Right lung (tissue), 5 donors: ENCODE results near the gene CAPN2. TPM values are rescaled to one million over a fixed set of nuclear protein-coding genes. Genes with fewer than 3 reads are reported as not detected.

Experiments
- DNase-seq, 2 donors: peaks; one replicate each; pipeline ENCODE4 v3.0.0-alpha.2; 2013
- polyA plus RNA-seq, 5 donors: library from polyadenylated mRNA; unstranded; fragments of 120-200 nt; gene quantifications; one replicate each; pipeline versions ENCODE4 v1.2.1 to v1.2.3, GENCODE V29; 2013; ENCODE audit warnings: inconsistent platforms in 1 of 5, low replicate concordance in 1 of 5; ENCODE audit not compliant: insufficient read length in 5 of 5, insufficient read depth in 1 of 5

The CAPN2 gene
- polyA plus RNA-seq, 5 donors, result 135 to 169 (median 146) TPM

GRCh38 chr1:223714849-223715603, 2.7 kb downstream of the CAPN2 start:
- DNase-seq, result no peak

GRCh38 chr1:223715604-223716172, 3.3 kb downstream of the CAPN2 start:
- no peak for DNase-seq

DNA sequence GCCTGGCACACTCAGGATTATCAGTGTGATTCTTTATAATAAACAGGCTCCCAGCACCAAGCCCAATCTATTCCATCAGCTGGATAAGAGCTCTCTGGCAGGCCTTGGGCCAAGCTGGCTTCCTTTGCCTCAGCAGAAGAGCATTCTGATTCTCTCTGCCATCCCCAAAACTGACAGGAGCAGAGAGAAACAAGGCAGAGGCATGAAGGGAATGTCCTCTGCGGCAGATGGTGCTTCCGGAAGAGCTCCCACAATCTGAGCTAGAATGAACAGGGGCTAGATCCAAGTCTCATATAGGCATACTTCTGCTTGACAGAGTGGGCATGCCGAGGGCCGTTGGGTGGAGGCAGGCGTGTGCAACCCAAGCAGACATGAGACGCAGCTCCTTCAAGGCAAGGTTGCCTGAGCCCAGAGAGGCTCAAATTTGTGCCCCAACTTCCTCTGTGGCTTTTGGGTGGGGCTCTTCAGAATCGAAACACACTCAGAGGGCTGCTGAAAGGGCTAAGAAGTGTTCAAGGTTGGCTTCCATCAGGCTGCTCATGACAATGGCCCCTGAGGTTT, 4.0 kb downstream of the CAPN2 start:
- no peak for DNase-seq

DNA sequence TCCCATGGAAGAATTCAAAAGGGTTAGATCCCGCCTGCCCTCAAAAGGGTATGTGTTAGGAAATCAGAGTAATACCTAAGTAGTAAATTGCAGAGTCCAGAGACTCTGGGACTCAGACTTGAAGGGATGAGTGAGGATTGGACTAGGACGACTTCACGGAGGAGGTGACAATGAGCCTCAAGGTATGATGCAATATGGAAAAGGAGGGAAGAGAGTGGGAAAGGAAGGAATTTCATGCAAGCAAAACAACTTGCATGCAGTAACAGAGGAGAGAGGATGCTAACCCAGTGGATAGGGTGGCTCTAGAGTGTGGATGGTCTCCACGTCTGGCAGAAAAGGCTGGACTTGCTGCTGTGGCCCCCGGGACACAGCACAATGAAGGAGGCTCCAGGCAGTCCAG, 4.8 kb downstream of the CAPN2 start:
- DNase-seq, result no peak

- DNase-seq, result no peak
Measured at GRCh38 chr1:223717695-223718363, 5.5 kb downstream of the CAPN2 start.

- DNase-seq, result no peak
Measured at GRCh38 chr1:223718850-223719249, 6.5 kb downstream of the CAPN2 start.

DNA sequence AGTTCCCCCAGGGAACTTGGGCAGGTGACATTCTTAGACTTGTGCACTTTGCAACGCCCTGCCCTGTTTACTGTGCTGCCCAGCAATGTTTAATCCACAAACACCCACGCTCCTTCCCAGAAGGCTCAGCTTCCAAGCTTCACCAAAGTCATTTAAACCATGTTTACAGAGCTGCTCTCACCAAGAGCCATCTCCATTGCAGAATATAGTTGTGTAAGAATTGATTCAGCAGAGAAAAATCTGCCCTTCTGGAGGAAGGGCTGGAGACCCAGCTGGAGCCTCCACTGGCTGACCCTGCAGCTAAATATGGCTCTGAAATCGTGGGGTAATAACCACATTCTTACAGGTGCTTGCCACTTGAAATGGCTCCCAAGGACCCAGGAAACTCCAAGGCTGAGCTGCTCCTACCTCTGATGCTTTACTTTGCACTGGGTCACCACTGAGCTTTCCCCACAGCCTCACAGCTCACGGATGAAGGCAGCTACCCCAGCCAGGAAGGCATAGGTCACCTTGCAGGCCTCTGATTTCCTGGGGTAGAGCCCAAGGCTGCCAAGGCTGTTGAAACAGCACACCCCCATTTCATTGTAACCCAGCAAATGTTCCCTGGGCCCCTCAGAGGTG, 8.7 kb downstream of the CAPN2 start:
- DNase-seq, result no peak

DNA sequence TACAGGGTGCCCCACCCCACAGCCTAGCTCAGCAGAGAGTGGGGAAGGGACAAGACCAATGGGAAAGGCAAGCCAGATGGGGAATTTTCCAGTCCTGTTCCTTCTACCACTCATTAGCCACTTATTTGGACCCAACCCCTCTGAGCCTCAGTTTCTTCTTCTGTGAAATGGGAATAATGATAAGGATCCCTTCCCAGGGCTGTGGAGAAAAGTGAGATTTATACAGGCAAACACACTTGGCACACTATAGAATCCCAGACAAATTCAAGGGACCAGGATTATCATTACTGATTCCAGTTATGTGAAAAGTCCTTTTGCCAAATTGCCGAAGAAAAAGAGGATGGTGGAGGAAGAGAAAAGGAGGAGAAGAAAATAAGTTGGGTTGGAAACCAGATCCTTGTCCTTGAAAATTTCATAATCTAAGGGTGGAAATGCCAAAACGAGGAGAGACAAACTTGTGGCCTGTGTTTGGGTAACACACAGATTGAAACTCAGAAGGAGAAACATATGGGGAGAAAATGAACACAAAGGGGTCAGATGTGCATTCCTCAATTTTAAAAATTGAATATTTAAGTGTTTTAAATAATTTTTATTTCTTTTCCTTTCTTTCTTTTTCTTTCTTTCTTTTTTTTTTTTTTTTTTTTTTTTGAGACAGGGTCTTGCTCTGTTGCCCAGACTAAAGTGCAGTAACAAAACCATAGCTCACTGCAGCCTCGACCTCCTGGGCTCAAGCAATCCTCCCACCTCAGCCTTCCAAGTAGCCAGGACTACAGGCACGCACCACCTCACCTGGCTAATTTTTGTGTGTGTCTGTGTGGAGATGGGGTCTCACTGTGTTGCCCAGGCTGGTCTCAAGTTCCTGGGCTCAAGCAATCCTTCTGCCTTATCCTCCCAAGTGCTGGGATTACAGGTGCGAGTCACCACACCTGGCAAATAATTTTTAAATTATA, 9.6 kb downstream of the CAPN2 start:
- no peak for DNase-seq

DNA sequence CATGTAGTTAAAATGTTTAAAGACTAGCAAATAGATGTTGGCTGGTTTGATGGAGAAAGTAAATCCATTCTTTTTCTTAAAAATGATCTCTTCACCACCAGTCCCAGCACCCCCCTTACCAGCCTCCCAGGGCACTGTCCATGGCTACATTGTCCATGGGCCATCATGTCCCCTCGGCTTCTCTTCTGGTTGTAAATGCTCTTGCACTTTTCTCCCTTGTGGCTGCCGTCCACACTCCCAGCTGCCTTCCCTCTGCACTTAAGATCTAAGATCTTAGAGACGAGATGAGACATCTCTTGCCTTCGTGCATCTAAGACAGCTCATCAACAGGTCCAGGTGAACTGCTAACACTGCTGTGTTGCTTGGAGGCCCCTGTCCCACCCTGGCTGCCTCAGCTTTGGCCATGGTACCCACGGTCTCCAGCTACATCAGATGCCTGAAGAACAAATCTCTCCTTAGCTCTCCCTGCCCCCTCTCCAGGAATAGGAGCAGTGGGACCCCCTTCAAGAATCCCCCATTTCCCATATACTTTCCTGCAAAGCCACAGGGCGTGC, 11.1 kb downstream of the CAPN2 start:
- DNase-seq, result no peak

- no peak for DNase-seq
Measured at GRCh38 chr1:223724376-223724775, 12.0 kb downstream of the CAPN2 start.

GRCh38 chr1:223725578-223725977, 13.2 kb downstream of the CAPN2 start:
- no peak for DNase-seq

- DNase-seq, result no peak
Measured at GRCh38 chr1:223726380-223727001, 14.2 kb downstream of the CAPN2 start.

- DNase-seq, result no peak
Measured at GRCh38 chr1:223727541-223727940, 15.2 kb downstream of the CAPN2 start.

DNA sequence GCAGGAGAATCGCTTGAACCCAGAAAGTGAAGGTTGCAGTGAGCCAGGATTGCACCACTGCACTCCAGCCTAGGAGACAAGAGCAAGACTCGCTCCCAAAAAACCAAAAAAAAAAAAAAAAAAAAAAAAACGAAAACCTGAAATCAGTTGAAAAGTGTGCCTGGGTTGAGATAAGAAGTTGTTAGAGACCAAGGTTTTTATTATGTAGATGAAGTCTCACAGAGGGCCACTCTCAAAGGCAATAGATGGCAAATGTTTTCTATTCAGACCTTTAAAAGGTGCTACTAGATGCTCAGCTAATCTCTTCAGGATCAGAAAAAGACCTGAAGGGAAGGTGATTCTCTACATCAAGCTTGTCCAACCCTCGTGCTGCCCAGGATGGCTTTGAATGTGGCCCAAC, 17.6 kb downstream of the CAPN2 start:
- no peak for DNase-seq

DNA sequence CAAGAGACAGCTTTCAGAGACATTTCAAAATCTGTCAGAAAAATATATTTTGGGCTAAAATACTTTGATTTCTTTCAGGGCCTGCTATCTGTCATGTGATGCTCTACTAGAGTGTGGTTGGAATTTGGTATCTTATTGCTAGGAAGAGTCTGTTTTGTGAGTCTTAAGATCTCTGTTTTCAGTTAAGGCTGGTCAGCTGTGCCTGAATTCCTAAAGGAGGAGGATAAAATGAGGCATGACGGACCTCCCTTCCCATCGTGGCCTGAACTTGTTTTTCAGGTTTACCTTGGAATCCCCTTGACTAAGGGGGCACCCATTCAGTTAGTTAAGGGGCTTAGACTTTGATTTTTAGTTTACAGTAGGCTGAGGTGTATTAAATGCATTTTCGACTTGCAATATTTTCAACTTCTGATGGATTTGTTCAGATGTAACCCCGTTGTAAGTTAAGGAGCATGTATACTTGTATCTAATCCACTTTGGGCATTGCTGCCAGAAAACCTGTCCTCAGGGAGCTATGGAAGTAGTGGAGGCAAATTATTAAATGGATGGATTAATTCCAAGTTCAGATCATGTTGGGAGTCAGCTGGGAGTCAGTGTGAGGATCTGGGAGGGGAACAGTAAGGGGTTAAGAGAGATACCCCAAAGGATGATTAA, 18.3 kb downstream of the CAPN2 start:
- no peak for DNase-seq

GRCh38 chr1:223731133-223731770, 18.9 kb downstream of the CAPN2 start:
- no peak for DNase-seq

- DNase-seq, result no peak
Measured at GRCh38 chr1:223732993-223733798, 20.9 kb downstream of the CAPN2 start.
